GM20431 (cell line): ENCODE data around the gene ILK.

Experiments
- in situ Hi-C: fragments of 300-500 bp; cut with MseI, MboI; formaldehyde crosslinking; loops from one replicate; pipeline ENCODE4 v1.15.0; 2020; ENCODE audit warnings: low sequenced_read_pairs; ENCODE audit not compliant: unreplicated experiment

The ILK gene

DNA sequence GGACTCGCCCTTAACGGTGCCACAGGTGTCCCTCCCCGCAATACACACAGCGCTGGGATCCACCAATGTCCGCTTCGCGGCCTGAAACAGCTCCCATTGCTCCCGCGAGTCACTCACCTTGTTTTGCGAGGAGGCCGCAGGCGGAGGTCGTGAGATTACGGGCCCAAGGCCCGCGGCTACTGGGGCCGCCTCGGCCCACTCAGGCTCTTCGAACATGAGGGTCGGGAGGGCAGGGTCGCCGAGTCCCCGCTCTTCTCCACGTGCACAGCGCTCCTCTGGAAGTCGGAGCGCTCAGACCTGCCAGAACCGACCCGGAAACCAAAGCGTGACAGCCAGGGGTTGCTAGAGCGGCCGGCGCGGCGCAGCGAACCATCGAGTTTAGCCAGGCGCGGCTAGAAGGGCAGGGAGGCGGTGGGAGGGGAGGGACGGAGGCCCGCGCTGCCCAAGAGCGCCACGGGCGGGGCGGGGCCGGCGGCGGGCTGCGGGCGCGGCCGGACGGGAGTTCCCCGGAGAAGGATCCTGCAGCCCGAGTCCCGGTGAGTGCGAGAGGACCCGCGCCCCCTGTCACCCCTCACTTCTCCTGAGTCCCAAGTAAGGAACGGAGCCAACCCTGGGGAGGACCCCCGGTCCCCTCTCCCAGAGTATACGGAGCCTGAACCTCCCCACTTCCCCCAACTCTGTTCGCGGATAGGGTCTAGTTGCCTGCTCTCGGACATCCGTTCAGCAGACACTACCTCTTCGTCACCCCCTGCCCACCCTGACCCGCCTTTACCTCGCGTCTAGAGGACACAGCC is at the start of gene ILK, which contains the start of gene RRP8:
Gene ILK (plus strand): TSS at position 488 of the 794 bp plus-strand sequence. CDS start 498 bp downstream, outside the sequence.
Gene RRP8 (minus strand): TSS at position 330 of the 794 bp plus-strand sequence. CDS start 114 bp downstream, at position 216.
- in situ Hi-C loops = no loop called here

DNA sequence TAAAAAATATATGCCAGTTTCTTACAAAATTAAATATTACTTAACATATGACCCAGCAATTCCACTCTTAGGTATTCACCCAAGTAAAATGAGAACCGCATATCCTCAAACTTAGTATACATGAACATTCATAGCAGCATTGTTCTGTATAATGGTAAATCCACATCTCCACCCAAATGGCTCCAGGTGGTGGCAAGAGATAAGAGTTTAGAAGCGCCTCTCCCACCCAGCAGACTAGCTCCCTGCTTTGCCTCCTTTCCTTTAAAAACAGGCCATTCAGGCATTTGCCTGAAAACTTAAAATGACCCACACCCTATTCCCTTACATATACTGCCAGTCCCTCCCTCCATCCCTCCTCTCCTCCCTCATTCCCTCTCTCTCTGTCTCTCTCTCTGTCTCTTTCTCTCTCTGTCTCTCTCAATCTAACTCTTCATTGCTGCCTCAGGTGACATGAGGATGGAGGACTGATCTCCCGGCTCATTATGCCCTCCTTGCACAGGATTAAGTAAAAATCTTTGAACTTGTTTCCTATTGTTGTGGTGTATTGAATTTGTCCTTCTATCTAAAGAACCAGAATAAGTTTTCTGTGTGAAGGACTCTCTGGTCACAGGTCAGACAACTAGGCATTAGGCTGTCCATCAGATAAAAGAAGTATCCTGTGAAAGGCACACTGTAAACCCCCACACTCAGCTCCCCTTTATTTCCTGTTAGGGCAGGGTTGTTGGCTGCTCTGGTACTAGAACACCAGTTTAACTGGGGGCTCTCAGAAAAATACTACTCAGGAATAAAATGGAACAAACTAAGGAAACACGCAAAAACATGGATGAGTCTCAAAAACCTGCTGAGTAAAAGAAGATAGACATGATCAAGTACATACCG is 48.5 kb upstream of the ILK start:
- in situ Hi-C loops = no loop called here

DNA sequence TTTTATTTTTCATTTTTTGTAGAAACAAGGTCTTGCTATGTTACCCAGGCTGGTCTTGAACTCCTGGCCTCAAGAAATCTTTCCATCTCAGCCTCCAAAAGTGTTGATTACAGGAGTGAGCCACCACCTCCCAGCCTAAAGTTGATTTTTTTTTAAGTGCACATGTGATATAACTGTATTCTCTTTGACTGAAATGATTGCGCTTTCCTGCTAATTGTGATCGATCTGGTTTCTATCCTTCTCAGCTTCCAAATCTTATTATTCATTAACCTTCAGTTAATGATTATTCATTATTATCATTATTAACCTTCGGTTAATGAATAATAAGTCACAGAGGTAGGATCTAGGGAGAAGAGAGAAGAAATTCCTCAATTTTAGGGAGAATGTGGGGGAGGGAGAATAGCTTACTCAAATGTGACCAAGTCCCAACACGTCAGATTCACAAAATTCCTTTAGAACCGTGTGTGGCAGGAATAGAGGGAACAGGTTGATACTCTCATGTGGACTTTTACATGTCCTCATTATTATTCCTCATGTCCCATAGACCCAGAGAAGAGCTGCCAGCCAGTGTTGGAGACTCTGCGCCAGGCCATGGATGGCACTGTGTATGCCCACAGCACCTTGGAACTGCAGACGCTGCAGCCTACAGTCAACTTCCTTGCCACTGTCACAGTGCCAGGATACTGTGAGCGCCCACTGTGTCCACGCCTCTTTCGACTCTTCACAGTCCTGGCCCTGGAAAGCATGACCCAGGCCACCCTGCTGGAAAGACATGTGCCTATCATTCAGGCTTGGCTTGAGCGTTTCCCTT is 47.2 kb upstream of the ILK start:
- in situ Hi-C loops = no loop called here

DNA sequence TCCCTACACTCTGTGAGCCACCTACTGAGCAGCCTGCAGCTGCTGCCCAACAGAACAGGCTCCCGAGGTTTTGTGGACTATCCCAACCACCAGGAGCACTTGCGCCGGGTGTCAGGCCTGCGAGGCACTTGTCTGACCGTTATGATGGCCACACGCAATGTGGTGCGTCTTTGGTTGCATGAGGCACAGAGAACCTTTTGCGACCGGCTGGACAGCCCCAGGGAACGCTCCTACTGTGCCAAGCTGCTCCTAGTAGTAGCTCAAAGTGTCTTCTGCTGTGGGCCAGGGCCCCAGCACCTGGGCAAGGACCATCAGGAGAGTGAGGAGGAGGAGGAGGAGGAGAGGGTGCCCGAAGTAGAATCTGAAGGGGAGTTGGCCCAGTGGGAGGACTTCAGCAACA is 46.5 kb upstream of the ILK start:
- in situ Hi-C loops = no loop called here

DNA sequence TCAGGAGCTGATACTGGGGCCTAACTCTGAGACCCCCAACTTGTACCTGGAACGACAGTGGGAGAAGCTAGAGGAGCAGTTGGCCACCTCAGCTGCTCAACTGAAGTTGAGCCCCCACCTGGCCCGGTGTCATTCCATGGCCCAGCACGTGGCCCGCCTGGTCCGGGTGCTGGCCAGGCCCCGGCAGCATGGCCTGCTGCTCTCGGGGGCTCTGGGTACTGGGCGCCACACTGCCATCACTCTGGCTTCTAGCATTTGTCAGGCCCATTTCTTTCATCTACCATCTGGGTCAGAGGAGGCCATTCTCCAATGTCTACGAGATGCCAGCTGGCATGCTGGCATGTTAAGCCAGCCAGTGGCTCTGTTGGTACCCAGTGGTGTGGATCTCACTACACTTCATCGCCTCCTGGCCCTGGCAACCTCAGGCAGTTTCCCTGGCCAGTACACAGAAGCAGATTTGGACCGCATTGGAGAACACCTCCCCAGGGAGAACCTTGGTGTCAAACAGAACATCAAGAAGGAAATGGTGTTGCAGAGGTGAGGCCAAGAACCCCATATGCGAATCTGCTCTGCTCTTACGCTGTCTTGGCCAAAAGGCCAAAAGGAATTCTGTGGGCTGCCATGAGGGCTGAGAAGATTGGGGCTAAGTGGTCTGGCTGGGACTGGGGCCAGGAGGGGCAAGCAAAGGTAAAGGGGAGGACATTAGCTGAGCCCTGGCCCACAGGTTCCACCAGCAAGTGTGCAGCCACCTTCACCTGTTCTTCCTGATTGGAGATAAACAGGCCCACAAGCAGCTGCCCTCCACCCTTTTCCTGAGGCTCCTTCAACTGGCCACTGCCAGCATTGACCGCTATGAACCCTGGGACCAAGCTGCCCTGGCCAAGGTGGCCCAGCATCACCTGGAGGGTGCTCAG is 45.6 kb upstream of the ILK start:
- in situ Hi-C loops = no loop called here

DNA sequence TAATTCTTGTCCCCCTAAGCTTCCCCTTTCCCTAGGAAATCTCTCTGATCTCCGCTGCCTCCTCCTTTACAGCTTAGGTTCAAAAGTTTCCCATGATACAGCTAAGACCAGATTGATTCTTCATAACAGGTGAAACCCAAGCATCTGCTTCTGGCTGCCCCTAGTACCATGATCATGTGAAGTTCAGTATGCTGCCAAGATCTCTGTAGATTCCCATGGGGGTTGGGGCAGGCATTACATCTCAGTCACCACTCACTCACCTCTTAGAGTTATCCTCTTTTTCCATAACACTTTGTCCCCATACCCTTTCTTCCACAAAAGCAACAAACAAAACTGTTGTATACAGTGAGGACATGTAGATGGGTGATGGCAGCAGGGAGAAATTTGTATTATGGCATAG is 44.2 kb upstream of the ILK start:
- in situ Hi-C loops = no loop called here

DNA sequence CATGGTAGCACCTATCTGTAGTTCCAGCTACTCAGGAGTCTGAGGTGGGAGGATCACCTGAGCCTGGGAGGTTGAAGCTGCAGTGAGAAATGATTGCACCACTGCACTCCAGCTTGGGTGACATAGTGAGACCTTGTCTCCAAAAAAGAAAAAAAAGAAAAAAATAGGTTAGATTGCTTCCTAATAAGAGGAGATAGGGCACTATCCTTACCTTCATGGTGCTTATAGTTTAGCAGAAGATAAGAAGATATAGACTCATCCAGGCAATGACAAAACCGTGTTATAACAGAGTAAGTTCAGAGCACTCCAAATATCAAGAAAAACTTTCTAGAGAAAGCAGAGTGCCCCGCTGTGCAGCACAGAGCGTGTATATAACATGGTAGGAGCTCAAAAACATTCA is 42.3 kb upstream of the ILK start:
- in situ Hi-C loops = no loop called here

DNA sequence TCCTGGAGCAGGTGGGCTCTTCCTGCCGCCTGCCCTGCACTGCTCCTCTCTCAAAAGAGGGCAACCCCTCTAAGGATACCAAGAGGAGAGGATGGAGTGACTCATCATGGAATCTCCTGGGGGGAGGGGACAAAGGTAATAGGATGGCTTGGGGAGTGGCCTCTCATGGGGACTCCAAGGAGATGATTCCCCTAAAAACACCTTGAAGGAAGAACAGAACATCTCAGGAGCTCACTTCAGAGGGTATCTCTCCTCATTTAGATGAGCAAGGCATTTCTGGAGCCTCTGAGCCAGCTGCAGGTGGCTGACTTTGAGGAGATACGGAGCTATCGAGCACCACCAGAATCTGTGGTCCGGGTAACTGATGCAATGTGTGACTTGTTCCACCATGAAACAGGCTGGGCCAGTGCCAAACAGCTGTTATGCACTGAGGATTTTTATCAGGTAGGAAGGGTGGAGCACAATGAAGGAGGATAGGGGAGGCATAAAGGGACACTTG is 40.4 kb upstream of the ILK start:
- in situ Hi-C loops = no loop called here

DNA sequence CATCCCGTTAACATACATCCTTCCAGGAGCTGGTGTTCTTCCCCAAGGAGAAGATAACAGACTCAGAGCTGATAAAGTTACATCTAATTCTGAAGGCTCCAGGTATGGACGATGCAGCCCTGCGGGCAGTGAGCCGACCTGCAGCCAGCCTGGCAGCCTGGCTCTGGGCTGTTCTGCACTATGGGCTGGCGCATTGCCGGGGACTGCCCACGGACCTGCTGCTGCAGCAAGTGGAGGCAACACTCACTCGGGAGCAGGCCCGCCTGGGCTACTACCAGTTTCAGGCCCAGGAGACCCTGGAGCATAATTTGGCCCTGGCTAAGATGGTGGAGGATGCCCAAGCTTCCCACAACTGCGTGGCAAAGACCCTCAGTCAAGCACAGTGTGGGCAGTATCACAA is 39.9 kb upstream of the ILK start:
- in situ Hi-C loops = no loop called here

DNA sequence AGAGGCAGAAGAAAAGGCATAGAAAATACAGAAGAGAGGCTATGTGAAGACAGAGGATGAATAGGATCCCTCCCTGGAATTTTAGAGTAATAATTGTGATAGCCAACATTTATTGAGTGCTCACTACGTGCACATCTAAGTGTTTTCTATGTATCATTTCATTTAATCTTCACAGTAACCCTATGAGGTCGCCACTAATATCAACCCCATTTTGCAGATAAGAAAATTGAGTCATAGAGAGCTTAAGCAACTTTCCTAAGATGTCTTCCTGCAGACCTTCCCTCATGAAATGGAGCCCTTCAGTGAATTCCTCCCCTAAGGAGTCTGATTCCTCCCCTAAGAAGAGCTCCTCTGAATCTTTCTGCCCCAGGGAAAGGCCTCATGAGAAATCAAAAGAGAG is 38.2 kb upstream of the ILK start:
- in situ Hi-C loops = no loop called here

DNA sequence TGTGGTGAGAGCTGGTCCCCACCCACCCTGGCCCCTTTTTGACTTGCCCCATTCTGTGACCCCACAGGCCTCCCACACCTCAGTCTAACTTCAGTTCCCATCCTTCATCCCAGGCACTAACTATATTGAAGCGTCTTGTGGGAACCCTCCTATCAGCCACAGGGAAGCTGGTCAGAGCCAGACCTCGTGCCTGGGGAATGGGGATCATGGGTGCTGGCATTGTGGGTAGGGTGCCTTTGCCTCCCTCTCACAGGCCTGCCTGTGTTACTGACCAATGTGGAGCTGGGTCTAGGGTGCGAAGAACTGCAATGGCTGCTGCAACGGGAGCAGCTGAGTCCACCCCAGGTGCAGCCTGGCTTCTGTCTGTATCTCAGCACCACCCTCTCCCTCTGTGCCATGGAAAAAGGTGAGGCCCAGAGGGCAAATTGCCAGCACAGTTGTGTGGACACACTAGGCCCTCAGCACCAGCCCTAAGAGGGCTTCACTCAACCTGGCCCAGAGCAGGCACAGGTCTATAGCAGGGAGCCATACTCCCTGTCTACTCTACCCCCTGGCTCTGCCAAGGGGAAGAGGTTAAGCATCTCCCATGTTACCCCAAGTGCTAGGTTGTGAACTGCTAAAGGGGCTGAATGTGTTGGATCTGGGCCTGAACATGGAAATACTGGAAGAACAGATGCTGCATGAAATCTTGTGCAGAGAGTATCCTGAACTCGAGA is 37.4 kb upstream of the ILK start:
- in situ Hi-C loops = no loop called here

DNA sequence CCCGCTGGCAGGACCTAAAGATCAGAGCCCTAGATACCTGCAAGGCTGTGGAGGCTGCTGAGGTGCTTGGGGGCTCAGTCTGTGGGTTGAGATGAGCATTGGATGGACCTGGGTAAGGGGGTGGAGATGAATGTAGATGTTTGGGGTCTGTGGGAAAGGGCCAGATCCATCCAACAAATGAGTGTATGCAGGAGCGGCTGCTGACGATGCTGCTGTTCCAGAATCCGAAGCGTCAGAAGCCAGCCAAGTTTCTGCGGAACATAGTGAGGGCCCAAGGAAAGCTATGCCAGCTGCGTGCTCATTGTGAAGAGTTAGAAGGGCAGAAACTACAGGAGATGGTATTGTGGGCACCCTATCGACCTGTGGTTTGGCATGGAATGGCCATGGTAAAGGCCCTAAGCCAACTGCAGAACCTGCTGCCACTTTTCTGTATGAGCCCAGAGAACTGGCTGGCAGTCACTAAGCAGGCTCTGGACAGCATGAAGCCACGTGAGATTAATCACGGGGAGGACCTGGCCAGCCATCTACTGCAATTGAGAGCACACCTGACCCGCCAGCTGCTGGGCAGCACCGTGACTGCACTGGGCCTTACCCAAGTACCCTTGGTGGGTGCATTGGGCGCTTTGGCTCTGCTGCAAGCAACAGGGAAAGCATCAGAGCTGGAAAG is 36.7 kb upstream of the ILK start:
- in situ Hi-C loops = no loop called here

DNA sequence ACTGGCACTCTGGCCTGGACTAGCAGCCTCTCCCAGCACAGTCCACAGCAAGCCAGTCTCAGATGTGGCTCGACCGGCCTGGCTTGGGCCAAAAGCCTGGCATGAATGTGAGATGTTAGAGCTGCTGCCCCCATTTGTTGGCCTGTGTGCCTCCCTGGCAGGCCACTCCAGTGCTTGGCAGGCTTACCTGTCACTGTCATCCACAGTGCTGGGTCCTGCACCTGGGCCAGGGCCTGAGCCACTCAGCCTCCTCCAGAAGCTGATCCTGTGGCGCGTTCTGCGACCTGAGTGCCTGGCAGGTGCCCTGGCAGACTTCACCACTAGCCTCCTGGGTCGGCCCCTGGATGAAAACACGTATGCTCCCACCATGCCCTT is 36.2 kb upstream of the ILK start:
- in situ Hi-C loops = no loop called here

DNA sequence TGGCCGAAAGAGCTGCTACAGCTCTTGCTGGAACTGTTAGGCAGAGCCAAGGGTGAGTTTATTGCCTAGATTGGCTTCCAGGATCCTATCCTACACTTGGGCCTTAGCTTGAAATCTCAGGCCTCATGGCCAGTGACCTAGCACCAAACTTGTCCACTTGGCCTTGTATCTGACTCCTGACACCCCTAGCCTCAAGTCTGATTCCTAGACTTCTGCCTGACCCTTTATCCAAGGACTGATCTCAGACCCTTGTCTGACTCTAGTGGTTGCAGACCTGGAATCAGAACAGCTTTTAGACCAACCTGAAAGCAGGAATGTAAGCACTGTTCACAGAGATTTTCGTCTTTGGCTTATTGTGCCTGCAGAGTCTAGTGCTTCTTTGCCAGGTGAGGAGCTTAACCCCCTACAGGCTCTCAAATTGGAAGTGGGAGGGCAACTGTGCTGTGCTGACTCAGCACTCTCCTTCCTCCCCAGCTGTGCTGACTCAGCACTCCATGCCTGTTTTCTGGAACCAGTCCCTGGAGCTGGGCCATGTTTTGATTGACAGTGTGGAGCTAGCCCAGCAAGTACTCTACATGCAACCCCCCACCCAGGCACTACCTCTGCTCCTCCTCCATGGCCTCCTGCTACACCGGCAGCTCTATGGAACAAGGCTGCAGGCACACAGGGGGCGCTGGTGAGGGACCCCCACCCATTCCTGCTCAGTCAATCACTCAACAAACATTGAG is 35.2 kb upstream of the ILK start:
- in situ Hi-C loops = no loop called here

DNA sequence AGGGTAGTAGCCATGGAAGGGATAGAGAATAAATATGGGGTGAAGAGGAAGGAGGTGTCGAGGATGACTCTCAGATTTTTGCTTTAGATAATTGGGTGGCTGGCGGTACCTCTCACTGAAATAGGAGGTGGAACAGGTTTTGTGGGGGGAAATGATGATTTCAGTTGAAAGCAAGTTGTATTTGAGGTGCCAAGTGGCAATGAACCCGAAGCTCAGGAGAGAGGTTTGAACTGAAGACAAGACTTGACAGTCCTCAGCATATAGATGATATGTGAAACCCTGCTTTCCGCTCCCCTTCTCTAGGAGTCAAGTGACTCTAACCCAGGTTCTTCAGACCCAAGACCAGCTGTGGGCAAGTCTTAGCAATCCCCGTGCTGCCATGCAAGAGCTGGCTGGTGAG is 33.9 kb upstream of the ILK start:
- in situ Hi-C loops = no loop called here

DNA sequence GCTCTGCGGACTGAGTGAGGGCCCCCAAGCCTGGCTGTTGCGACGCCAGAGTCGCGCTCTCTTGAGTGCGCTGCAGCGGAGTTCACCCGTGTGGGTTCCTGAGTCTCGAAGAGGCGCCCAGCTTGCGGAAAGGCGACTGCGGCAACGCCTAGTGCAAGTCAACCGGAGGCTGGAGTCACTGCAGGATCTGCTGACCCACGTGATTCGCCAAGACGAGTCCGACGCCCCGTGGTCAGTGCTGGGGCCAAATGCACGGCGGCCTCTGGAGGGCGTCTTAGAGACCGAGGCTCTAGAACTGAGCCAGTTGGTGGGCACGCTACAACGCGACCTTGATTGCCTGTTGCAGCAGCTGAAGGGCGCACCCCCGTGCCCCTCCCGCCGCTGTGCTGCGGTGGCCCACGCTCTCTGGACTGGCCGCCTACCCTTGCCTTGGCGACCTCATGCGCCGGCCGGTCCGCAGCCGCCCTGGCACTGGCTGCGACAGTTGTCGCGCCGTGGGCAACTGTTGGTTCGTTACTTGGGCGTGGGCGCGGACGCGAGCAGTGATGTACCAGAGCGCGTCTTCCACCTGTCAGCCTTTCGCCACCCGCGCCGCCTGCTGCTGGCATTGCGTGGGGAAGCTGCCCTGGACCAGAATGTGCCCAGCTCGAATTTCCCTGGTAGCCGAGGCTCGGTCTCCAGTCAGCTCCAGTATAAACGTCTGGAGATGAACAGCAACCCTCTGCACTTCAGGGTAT is 32.7 kb upstream of the ILK start:
- in situ Hi-C loops = no loop called here
